IMR-90 (cell line): Measurements from ENCODE around the gene NF2. TPM values are rescaled to one million over a fixed set of nuclear protein-coding genes. Genes with fewer than 3 reads are reported as not detected.

Experiments
- ATAC-seq: fragments of 200-7000 bp; cut with Tn5 transposase; 2 replicates; pipeline ENCODE4 v1.9.1; 2020; ENCODE audit warnings: low read depth, mild to moderate bottlenecking, moderate library complexity
- BruUV-seq: library from RNA; stranded (reverse); fragments of 400-500 nt; replicated peaks from 2 replicates; lab custom pipeline; 2021; lab: Mats Ljungman, UMichigan
- CTCF ChIA-PET: fragments of 300-600 bp; formaldehyde crosslinking; extraction: SDS; loops from one replicate; lab custom pipeline; 2021; ENCODE audit warnings: antibody characterized with exemption; lab: Yijun Ruan, JAX
- POLR2A ChIA-PET: fragments of 300-600 bp; sonication (Branson Sonifier 250); formaldehyde crosslinking; loops from one replicate; lab custom pipeline; 2022; ENCODE audit warnings: antibody characterized with exemption; ENCODE audit not compliant: unreplicated experiment; lab: Charles Lee
- DNase-seq: peaks from one replicate; pipeline ENCODE4 v3.0.0; 2013
- H2AFZ ChIP-seq: replicated peaks from 2 replicates; pipeline ENCODE3; 2013; ENCODE audit warnings: low read length, mild to moderate bottlenecking; ENCODE audit not compliant: poor library complexity
- H2AK5ac ChIP-seq: 2 replicates; pipeline ENCODE4 v1.6.1; 2013; ENCODE audit warnings: low read depth, low read length, inconsistent platforms
- H2AK9ac ChIP-seq: replicated peaks from 2 replicates; pipeline ENCODE3; 2013; ENCODE audit warnings: mild to moderate bottlenecking, low read depth, low read length, moderate library complexity; ENCODE audit not compliant: poor library complexity
- H2BK120ac ChIP-seq: 2 replicates; pipeline ENCODE4 v1.6.1; 2013; ENCODE audit warnings: low read depth, low read length, inconsistent platforms
- H2BK15ac ChIP-seq: 3 replicates; pipeline ENCODE4 v1.6.1; 2013; ENCODE audit warnings: low read depth, low read length, inconsistent platforms
- H2BK20ac ChIP-seq: 2 replicates; pipeline ENCODE4 v1.6.1; 2013; ENCODE audit warnings: low read depth, mild to moderate bottlenecking, inconsistent platforms, low read length, moderate library complexity
- H2BK5ac ChIP-seq: 2 replicates; pipeline ENCODE4 v1.6.1; 2013; ENCODE audit warnings: mild to moderate bottlenecking, low read depth, low read length, inconsistent platforms; ENCODE audit not compliant: poor library complexity, severe bottlenecking
- H3K14ac ChIP-seq: replicated peaks from 2 replicates; pipeline ENCODE4 v1.6.1; 2013; ENCODE audit warnings: low read depth, low read length, inconsistent platforms
- H3K18ac ChIP-seq: 2 replicates; pipeline ENCODE4 v1.6.1; 2013; ENCODE audit warnings: low read depth, low read length, control low read depth
- H3K23ac ChIP-seq: 2 replicates; pipeline ENCODE4 v1.6.1; 2013; ENCODE audit warnings: low read depth, low read length, inconsistent platforms
- H3K27ac ChIP-seq: 2 replicates; pipeline ENCODE4 v1.5.1; 2013; ENCODE audit warnings: mild to moderate bottlenecking, control low read depth, low read length; ENCODE audit not compliant: insufficient read depth
- H3K27me3 ChIP-seq: 2 replicates; pipeline ENCODE4 v1.6.1; 2013; ENCODE audit warnings: low read length; ENCODE audit not compliant: control insufficient read depth, insufficient read depth
- H3K36me3 ChIP-seq: 2 replicates; pipeline ENCODE4 v1.6.1; 2013; ENCODE audit warnings: low read length, mixed read lengths; ENCODE audit not compliant: control insufficient read depth, insufficient read depth
- H3K4ac ChIP-seq: 2 replicates; pipeline ENCODE4 v1.6.1; 2013; ENCODE audit warnings: low read depth, low read length, inconsistent platforms
- H3K4me1 ChIP-seq: 2 replicates; pipeline ENCODE4 v1.6.1; 2013; ENCODE audit warnings: low read length, mixed read lengths; ENCODE audit not compliant: control insufficient read depth, insufficient read depth
- H3K4me2 ChIP-seq: 2 replicates; pipeline ENCODE4 v1.6.1; 2013; ENCODE audit warnings: low read depth, mild to moderate bottlenecking, control low read depth, low read length, moderate library complexity
- H3K4me3 ChIP-seq: 2 replicates; pipeline ENCODE4 v1.5.1; 2013; ENCODE audit warnings: low read depth, mild to moderate bottlenecking, control low read depth, low read length, moderate library complexity; ENCODE audit not compliant: insufficient read depth
- H3K56ac ChIP-seq: 2 replicates; pipeline ENCODE4 v1.6.1; 2013; ENCODE audit warnings: low read length, inconsistent platforms; ENCODE audit not compliant: insufficient read depth; ENCODE audit errors: extremely low read depth
- H3K79me1 ChIP-seq, 2 experiments: 2 replicates each; pipeline ENCODE4 v1.6.1; 2013; ENCODE audit warnings: low read length in 2 of 2, inconsistent platforms in 1 of 2, low read depth in 1 of 2
- H3K9ac ChIP-seq: 2 replicates; pipeline ENCODE4 v1.6.1; 2013; ENCODE audit warnings: low read depth, low read length, control low read depth
- H3K9me1 ChIP-seq: 2 replicates; pipeline ENCODE4 v1.6.1; 2013; ENCODE audit warnings: low read length, inconsistent platforms; ENCODE audit not compliant: insufficient read depth
- H3K9me3 ChIP-seq: 2 replicates; pipeline ENCODE4 v1.6.1; 2013; ENCODE audit warnings: low read length; ENCODE audit not compliant: control insufficient read depth, insufficient read depth
- H4K20me1 ChIP-seq: 2 replicates; pipeline ENCODE4 v1.6.1; 2013; ENCODE audit warnings: low read length, inconsistent platforms; ENCODE audit not compliant: insufficient read depth
- H4K5ac ChIP-seq: 2 replicates; pipeline ENCODE4 v1.6.1; 2013; ENCODE audit warnings: mild to moderate bottlenecking, low read depth, low read length, control low read depth
- H4K8ac ChIP-seq, 2 experiments: 2 replicates each; pipeline ENCODE4 v1.6.1; 2013; ENCODE audit warnings: low read depth in 2 of 2, low read length in 2 of 2, control low read depth in 1 of 2, inconsistent platforms in 1 of 2
- H4K91ac ChIP-seq: 2 replicates; pipeline ENCODE4 v1.6.1; 2013; ENCODE audit warnings: low read depth, low read length, inconsistent platforms; ENCODE audit not compliant: insufficient read depth
- MXI1 ChIP-seq: IDR thresholded peaks from 2 replicates; pipeline ENCODE4 v1.6.1; 2012; ENCODE audit warnings: low read depth, mild to moderate bottlenecking, low read length, moderate library complexity, borderline replicate concordance
- WGBS, 2 experiments: methylation state at CpG; one replicate each; pipeline versions ENCODE4 v1.1.5 to v1.1.7; 2013; ENCODE audit warnings: missing lambda C conversion rate in 2 of 2; ENCODE audit not compliant: insufficient read length in 1 of 2; ENCODE audit errors: extremely low coverage in 2 of 2; 5-methylcytosine and 5-hydroxymethylcytosine counted together
- dilution Hi-C: fragments of 300-500 bp; cut with HindIII; formaldehyde crosslinking; loops from one replicate; pipeline ENCODE4 v1.14.3; 2018; ENCODE audit warnings: low sequenced_read_pairs; ENCODE audit not compliant: unreplicated experiment
- in situ Hi-C: fragments of 300-500 bp; cut with MboI; formaldehyde crosslinking; loops from 3 replicates; pipeline ENCODE4 v1.14.3; 2019; ENCODE audit warnings: low sequenced_read_pairs, inconsistent platforms, mixed read lengths
- intact Hi-C: fragments of 100-400 bp; cut with micrococcal nuclease; formaldehyde crosslinking; loops from 2 replicates; pipeline ENCODE4 v1.10.0; 2022
- polyA plus RNA-seq, 3 experiments: library from polyadenylated mRNA; depleted of rRNA; stranded (reverse); fragments of >200 nt; gene quantifications; 2 replicates each; pipeline ENCODE4 v1.2.3, GENCODE V29; 2012; ENCODE audit warnings: low replicate concordance in 1 of 3
- total RNA-seq: library from RNA; depleted of rRNA; stranded (reverse); fragments of >200 nt; gene quantifications from 2 replicates; pipeline ENCODE4 v1.2.3, GENCODE V29; 2012

The NF2 gene
- total and polyA plus RNA-seq, 2 of the 4 experiments (the other 2 are of a cell fraction), result 59.0 to 151 TPM

DNA sequence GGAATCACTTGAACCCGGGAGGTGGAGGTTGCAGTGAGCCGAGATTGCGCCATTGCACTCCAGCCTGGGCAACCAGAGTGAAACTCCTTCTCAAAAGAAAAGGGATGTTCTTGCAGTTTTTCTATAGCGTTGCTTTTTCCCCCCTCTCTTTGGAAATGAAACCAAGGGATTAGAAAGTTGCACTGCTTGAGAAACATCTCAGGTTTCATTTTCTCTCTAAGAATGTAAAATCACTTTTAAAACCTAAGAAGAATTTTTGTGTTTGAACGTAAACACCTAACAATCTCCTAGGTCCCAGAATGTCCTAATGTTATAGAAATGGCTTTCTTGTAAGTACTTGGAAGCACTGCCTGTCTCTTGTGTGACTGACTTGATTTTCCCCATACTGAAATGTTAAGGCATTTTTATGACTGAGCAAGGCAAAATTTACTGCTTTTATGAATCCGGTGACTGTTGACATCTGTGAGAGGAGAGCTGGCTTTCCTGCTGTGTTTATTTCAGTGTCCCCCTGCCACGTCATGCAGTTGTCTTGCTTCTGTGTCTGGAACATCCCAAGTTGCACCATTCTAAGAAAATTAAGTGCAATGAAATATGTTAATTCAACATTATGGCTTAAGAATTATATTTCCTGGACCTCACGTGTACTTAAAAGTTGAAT lies 37.7 kb downstream of the NF2 start:
- H4K20me1 ChIP-seq, result peaks cover 7% of the 10 kb centered on the region; the same call in 1 of the 2 replicates
- H3K27me3 ChIP-seq, result no peaks in the 10 kb centered on the region
- ChIA-PET CTCF (no interaction called here), POLR2A (no interaction called here)
- in situ Hi-C loops, result no loop called here
- 100% methylated on average over 2 of the region's 8 CpGs; no CpG with 5 or more reads in 1 of the 2 experiments for WGBS, 2 experiments
- no peak overlapping the region for H2AK9ac ChIP-seq
- peak; percentile 44 for ATAC-seq
- H3K23ac ChIP-seq, result no peak overlapping the region
- H3K4me1 ChIP-seq, result no peaks in the 10 kb centered on the region
- no TSS peak for BruUV-seq
- dilution Hi-C loops, result no loop called here
- no peak overlapping the region for H3K4me3 ChIP-seq
- no peak overlapping the region for H3K9ac ChIP-seq
- no peak overlapping the region for H2BK15ac ChIP-seq
- H4K5ac ChIP-seq, result no peak overlapping the region
- intact Hi-C loops, result no loop called here
- H2BK20ac ChIP-seq, result no peak overlapping the region
- H4K91ac ChIP-seq, result no peak overlapping the region
- H3K14ac ChIP-seq, result no peak overlapping the region
- no peak overlapping the region for H3K27ac ChIP-seq
- peak overlapping the region; percentile 52 for H2BK5ac ChIP-seq
- H2AFZ ChIP-seq, result no peak overlapping the region
- no peaks in the 10 kb centered on the region for H3K9me1 ChIP-seq
- no peak overlapping the region for H3K56ac ChIP-seq
- H3K4ac ChIP-seq, result no peak overlapping the region
- H3K4me2 ChIP-seq, result peak overlapping the region; percentile 72; the same call in 1 of the 2 replicates
- no peaks in the 10 kb centered on the region for H3K9me3 ChIP-seq
- no peak overlapping the region for H3K18ac ChIP-seq
- H3K36me3 ChIP-seq, result peaks cover 18% of the 10 kb centered on the region
- no peak overlapping the region for H2BK120ac ChIP-seq
- no peak overlapping the region for H4K8ac ChIP-seq
- no peak overlapping the region for H2AK5ac ChIP-seq
- no peak for TF ChIP-seq MXI1
- peak; percentile 27 for DNase-seq
- H3K79me1 ChIP-seq, result peaks cover 33 to 44% of the 10 kb centered on the region in 2 experiments
